CD4-positive, alpha-beta memory T cell (primary cell): Measurements from ENCODE around the gene WASHC1. TPM values are rescaled to one million over a fixed set of nuclear protein-coding genes. Genes with fewer than 3 reads are reported as not detected.
A peak's percentile ranks its signal among the peaks of the same experiment; 100 is the strongest.
"Not testable (repeated sequence)": the region's sequence is repeated elsewhere in the genome, so short reads cannot be mapped to it uniquely, and the experiment has no call there.

Source experiments
- CTCF ChIA-PET: fragments of 350-600 bp; sonication (Branson Sonifier 250); formaldehyde crosslinking; loops from one replicate; lab custom pipeline; 2021; ENCODE audit warnings: inconsistent platforms; ENCODE audit not compliant: partially characterized antibody; lab: Charles Lee
- POLR2A ChIA-PET: fragments of 350-600 bp; sonication (Branson Sonifier 250); formaldehyde crosslinking; loops from one replicate; lab custom pipeline; 2021; ENCODE audit not compliant: partially characterized antibody; lab: Charles Lee
- DNase-seq, 5 donors: peaks; one replicate each; pipeline versions ENCODE4 v3.0.0 to v3.0.0-alpha.2; 2020 to 2022; ENCODE audit warnings: mixed read lengths in 1 of 5
- H3K27ac ChIP-seq: one replicate; pipeline ENCODE4 v1.7.0; 2013; ENCODE audit warnings: low read depth, low read length
- H3K27me3 ChIP-seq: 2 replicates; pipeline ENCODE4 v1.7.0; 2013; ENCODE audit warnings: mild to moderate bottlenecking, low read length, moderate library complexity; ENCODE audit not compliant: insufficient read depth
- H3K36me3 ChIP-seq: 2 replicates; pipeline ENCODE4 v1.7.0; 2013; ENCODE audit warnings: mild to moderate bottlenecking, low read length, moderate library complexity; ENCODE audit not compliant: insufficient read depth
- H3K4me1 ChIP-seq: 2 replicates; pipeline ENCODE4 v1.7.0; 2013; ENCODE audit warnings: mild to moderate bottlenecking, low read length, moderate library complexity; ENCODE audit not compliant: insufficient read depth
- H3K4me3 ChIP-seq, 2 donors: one replicate each; pipeline ENCODE4 v1.7.0; 2013; ENCODE audit warnings: low read length in 2 of 2, mild to moderate bottlenecking in 1 of 2
- H3K9me3 ChIP-seq, 2 donors: one replicate each; pipeline ENCODE4 v1.7.0; 2013; ENCODE audit warnings: low read length in 2 of 2, control low read depth in 1 of 2; ENCODE audit not compliant: control insufficient read depth in 1 of 2
- H3K27ac Mint-ChIP-seq, 7 donors: one replicate each; pipeline ENCODE4 v1.8.0; 2020 to 2021; ENCODE audit warnings: mixed read lengths in 7 of 7, mild to moderate bottlenecking in 6 of 7, inconsistent platforms in 3 of 7, moderate library complexity in 3 of 7
- H3K27me3 Mint-ChIP-seq, 2 donors: one replicate each; pipeline ENCODE4 v1.8.0; 2020 to 2021; ENCODE audit warnings: mixed read lengths in 2 of 2
- H3K36me3 Mint-ChIP-seq, 2 donors: one replicate each; pipeline ENCODE4 v1.8.0; 2020 to 2021; ENCODE audit warnings: mixed read lengths in 2 of 2, inconsistent platforms in 1 of 2, mild to moderate bottlenecking in 1 of 2
- H3K4me1 Mint-ChIP-seq, 4 donors: one replicate each; pipeline ENCODE4 v1.8.0; 2020 to 2021; ENCODE audit warnings: mixed read lengths in 4 of 4, mild to moderate bottlenecking in 1 of 4
- H3K4me3 Mint-ChIP-seq, 8 donors: one replicate each; pipeline ENCODE4 v1.8.0; 2020 to 2021; ENCODE audit warnings: mixed read lengths in 8 of 8, mild to moderate bottlenecking in 7 of 8, moderate library complexity in 6 of 8, inconsistent platforms in 3 of 8
- H3K9me3 Mint-ChIP-seq, 8 donors: one replicate each; pipeline ENCODE4 v1.8.0; 2020 to 2021; ENCODE audit warnings: mixed read lengths in 8 of 8, mild to moderate bottlenecking in 5 of 8, inconsistent platforms in 3 of 8, moderate library complexity in 1 of 8
- intact Hi-C: fragments of 100-400 bp; cut with micrococcal nuclease; formaldehyde crosslinking; loops from one replicate; pipeline ENCODE4 v1.15.1; 2023
- polyA plus RNA-seq, 2 donors: library from polyadenylated mRNA; unstranded; fragments of 300-500 nt; fragmentation: Illumina TruSeq; gene quantifications; one replicate each; pipeline ENCODE4 v1.2.3, GENCODE V29; 2021
- total RNA-seq, 2 experiments: library from RNA; stranded (reverse); gene quantifications; one replicate each; pipeline ENCODE4 v1.2.3, GENCODE V29; 2021

The WASHC1 gene
- total and polyA plus RNA-seq, 4 experiments from 2014 or later, result 0.99 to 39.6 (median 18.1) TPM

- H3K4me1 Mint-ChIP-seq, H3K4me3 ChIP-seq, H3K27me3 ChIP-seq, POLR2A ChIA-PET, H3K4me1 ChIP-seq, H3K27me3 Mint-ChIP-seq, H3K36me3 ChIP-seq, intact Hi-C loops, CTCF ChIA-PET, H3K27ac Mint-ChIP-seq, H3K36me3 Mint-ChIP-seq, H3K9me3 ChIP-seq, H3K27ac ChIP-seq, H3K9me3 Mint-ChIP-seq: not testable (repeated sequence)
- peak overlapping the region in 1 of 8 donors; percentile 23 for H3K4me3 Mint-ChIP-seq
- peak in 4 of 5 donors; percentile 6 to 31 (median 18) for DNase-seq
Measured at GRCh38 chr9:10653-11053, 18.6 kb downstream of the WASHC1 start.

GRCh38 chr9:10207-10606 lies 19.0 kb downstream of the WASHC1 start:
- H3K9me3 ChIP-seq, H3K36me3 Mint-ChIP-seq, POLR2A ChIA-PET, H3K27ac Mint-ChIP-seq, H3K36me3 ChIP-seq, CTCF ChIA-PET, H3K27me3 ChIP-seq, intact Hi-C loops, H3K27me3 Mint-ChIP-seq, H3K4me3 Mint-ChIP-seq, H3K9me3 Mint-ChIP-seq, H3K4me1 ChIP-seq, H3K4me1 Mint-ChIP-seq, H3K4me3 ChIP-seq, H3K27ac ChIP-seq: not testable (repeated sequence)
- peak in 1 of 5 donors; percentile 4 for DNase-seq

Other genes starting within 250 kb of the WASHC1 start
- under 1 TPM; 0.30 to 0.35 TPM for gene FOXD4, start 89.0 kb upstream of the WASHC1 start, total RNA-seq
- gene FOXD4, start 89.0 kb upstream of the WASHC1 start, polyA plus RNA-seq, result not detected
- 10 to 100 TPM; 28.4 to 31.7 TPM for gene ZNG1A, start 149.6 kb upstream of the WASHC1 start, total RNA-seq
- gene ZNG1A, start 149.6 kb upstream of the WASHC1 start, polyA plus RNA-seq, result 10 to 100 TPM; 17.3 to 34.8 TPM
- gene DOCK8, start 185.4 kb upstream of the WASHC1 start, total RNA-seq, result 100 to 1,000 TPM; 307 to 315 TPM
- 10 to 100 TPM; 31.0 to 92.5 TPM for gene DOCK8, start 185.4 kb upstream of the WASHC1 start, polyA plus RNA-seq